ENCODE data around the gene TRABD2B. TPM values are rescaled to one million over a fixed set of nuclear protein-coding genes. Genes with fewer than 3 reads are reported as not detected.
A peak's percentile ranks its signal among the peaks of the same experiment; 100 is the strongest.

Gene TRABD2B
- total RNA-seq, 1 donor from 2014 or later: 15.1 TPM

GRCh38 chr1:47813970-47814369 is 183.2 kb downstream of the TRABD2B start:
- ATAC-seq: no peak

GRCh38 chr1:47812904-47813514 is 184.2 kb downstream of the TRABD2B start:
- ATAC-seq: no peak
- DNase-seq (ENCODE audit: low spot score): no peak

More at GRCh38 chr1:47813970-47814369, 183.2 kb downstream of the TRABD2B start:
- DNase-seq (ENCODE audit: low spot score): no peak

- ATAC-seq (no peak), DNase-seq (ENCODE audit: low spot score) (no peak)
Observed at GRCh38 chr1:47810964-47811682, 186.1 kb downstream of the TRABD2B start.

- ATAC-seq: no peak
Observed at GRCh38 chr1:47809301-47810084, 187.7 kb downstream of the TRABD2B start.

GRCh38 chr1:47808612-47809011 is 188.6 kb downstream of the TRABD2B start:
- DNase-seq (ENCODE audit: low spot score): no peak
- ATAC-seq: no peak

More at GRCh38 chr1:47809301-47810084, 187.7 kb downstream of the TRABD2B start:
- no peak for DNase-seq (ENCODE audit: low spot score)

- ATAC-seq: no peak
Observed at GRCh38 chr1:47805921-47806361, 191.2 kb downstream of the TRABD2B start.

GRCh38 chr1:47805018-47805417 is 192.2 kb downstream of the TRABD2B start:
- ATAC-seq (no peak), DNase-seq (ENCODE audit: low spot score) (no peak)

More at GRCh38 chr1:47805921-47806361, 191.2 kb downstream of the TRABD2B start:
- DNase-seq (ENCODE audit: low spot score): no peak

GRCh38 chr1:47803815-47804501 is 193.2 kb downstream of the TRABD2B start:
- DNase-seq (ENCODE audit: low spot score) (no peak), ATAC-seq (no peak)

GRCh38 chr1:47797575-47797974 is 199.6 kb downstream of the TRABD2B start:
- DNase-seq (ENCODE audit: low spot score) (no peak), ATAC-seq (peak; percentile 21)

GRCh38 chr1:47796626-47797025 is 200.6 kb downstream of the TRABD2B start:
- ATAC-seq: no peak
- no peak for DNase-seq (ENCODE audit: low spot score)

- no peak for DNase-seq (ENCODE audit: low spot score)
- ATAC-seq: no peak
Observed at GRCh38 chr1:47795102-47795501, 202.1 kb downstream of the TRABD2B start.

GRCh38 chr1:47794530-47794929 is 202.7 kb downstream of the TRABD2B start:
- DNase-seq (ENCODE audit: low spot score) (no peak), ATAC-seq (no peak)

- no peak for ATAC-seq
- DNase-seq (ENCODE audit: low spot score): no peak
Observed at GRCh38 chr1:47794081-47794480, 203.1 kb downstream of the TRABD2B start.

GRCh38 chr1:47793563-47793962 is 203.6 kb downstream of the TRABD2B start:
- ATAC-seq (no peak), DNase-seq (ENCODE audit: low spot score) (no peak)

- ATAC-seq (no peak), DNase-seq (ENCODE audit: low spot score) (no peak)
Observed at GRCh38 chr1:47792779-47793178, 204.4 kb downstream of the TRABD2B start.

- ATAC-seq: no peak
- no peak for DNase-seq (ENCODE audit: low spot score)
Observed at GRCh38 chr1:47791879-47792608, 205.1 kb downstream of the TRABD2B start.

- ATAC-seq (no peak), DNase-seq (ENCODE audit: low spot score) (no peak)
Observed at GRCh38 chr1:47788761-47789160, 208.4 kb downstream of the TRABD2B start.

- no peak for DNase-seq (ENCODE audit: low spot score)
- ATAC-seq: no peak
Observed at GRCh38 chr1:47787560-47787959, 209.6 kb downstream of the TRABD2B start.

GRCh38 chr1:47786316-47786715 is 210.9 kb downstream of the TRABD2B start:
- no peak for DNase-seq (ENCODE audit: low spot score)
- no peak for ATAC-seq

- DNase-seq (ENCODE audit: low spot score) (peak; percentile 60), ATAC-seq (peak; percentile 87)
Observed at GRCh38 chr1:47785561-47786271, 211.5 kb downstream of the TRABD2B start.

Measured in left lobe of liver (tissue), 2 donors.